Astrocyte (in vitro differentiated cells and primary cell): ENCODE results near the gene ANKRD39.

Source experiments
- CTCF ChIP-seq: IDR thresholded peaks from 2 replicates; pipeline ENCODE4 v1.5.1; 2011; ENCODE audit warnings: low read depth, mild to moderate bottlenecking, inconsistent platforms, low read length, moderate library complexity; ENCODE audit not compliant: insufficient read depth
- EZH2 ChIP-seq: IDR thresholded peaks from 2 replicates; pipeline ENCODE4 v1.6.1; 2012; ENCODE audit warnings: mild to moderate bottlenecking, low read length, inconsistent platforms; ENCODE audit not compliant: insufficient read depth

GRCh38 chr2:96906729-96907114, 48.9 kb upstream of the ANKRD39 start:
- no peak for TF ChIP-seq CTCF
- no peak for TF ChIP-seq EZH2
